Raji (cell line): ENCODE measurements around the gene DNAH11.

ENCODE experiments used
- POLR2A ChIP-seq: IDR thresholded peaks from 2 replicates; pipeline ENCODE4 v1.6.1; 2011; ENCODE audit warnings: low read depth, low read length, control low read depth; ENCODE audit not compliant: insufficient read depth

DNAH11 gene

GRCh38 chr7:21944616-21945453 lies 402.0 kb downstream of the DNAH11 start:
- TF ChIP-seq POLR2A: no peak

- TF ChIP-seq POLR2A: peak; percentile 96
Measured at GRCh38 chr7:21945454-21946221, 402.8 kb downstream of the DNAH11 start, which contains the start of gene CDCA7L. TSS of gene CDCA7L (minus strand) at chr7:21945899. CDS start at chr7:21945804, 95 bp downstream.

- TF ChIP-seq POLR2A: no peak
Measured at GRCh38 chr7:21946222-21946709, 403.4 kb downstream of the DNAH11 start.

- no peak for TF ChIP-seq POLR2A
Measured at GRCh38 chr7:21947056-21947455, 404.2 kb downstream of the DNAH11 start.

GRCh38 chr7:21947946-21948345 lies 405.1 kb downstream of the DNAH11 start:
- TF ChIP-seq POLR2A: no peak

- no peak for TF ChIP-seq POLR2A
Measured at GRCh38 chr7:21948364-21948763, 405.5 kb downstream of the DNAH11 start.

- no peak for TF ChIP-seq POLR2A
Measured at GRCh38 chr7:21948887-21949540, 406.2 kb downstream of the DNAH11 start.
